HT1080 (cell line): ENCODE data around the gene MPP1. TPM values are rescaled to one million over a fixed set of nuclear protein-coding genes. Genes with fewer than 3 reads are reported as not detected.
"Not testable (repeated sequence)": the region's sequence is repeated elsewhere in the genome, so short reads cannot be mapped to it uniquely, and the experiment has no call there.

ENCODE experiments used
- DNase-seq: peaks from one replicate; pipeline ENCODE4 v3.0.0-alpha.2; 2015; ENCODE audit warnings: low read depth
- polyA plus RNA-seq, 2 experiments: library from polyadenylated mRNA; depleted of rRNA; stranded (reverse); fragments of >200 nt; gene quantifications; 2 replicates each; pipeline ENCODE4 v1.2.3, GENCODE V29; 2015
- total RNA-seq: library from RNA; depleted of rRNA; stranded (reverse); fragments of >200 nt; shearing (Covaris generic); gene quantifications from 2 replicates; pipeline ENCODE4 v1.2.3, GENCODE V29; 2014; rRNA removed

Gene MPP1
- total RNA-seq, result 17.4 and 21.6 TPM in 2 replicates
- 17.3 and 18.3 TPM in 2 replicates for polyA plus RNA-seq (2015; cell fraction: cytosol; rRNA removed)
- 30.3 and 35.9 TPM in 2 replicates for polyA plus RNA-seq (2015; cell fraction: nucleus; rRNA removed)

- peak; percentile 74 for DNase-seq
These were observed at the start of gene MPP1 for GRCh38 chrX:154804957-154805695. Gene MPP1 (minus strand): TSS chrX:154805485. CDS start chrX:154805373, 112 bp downstream.

DNA sequence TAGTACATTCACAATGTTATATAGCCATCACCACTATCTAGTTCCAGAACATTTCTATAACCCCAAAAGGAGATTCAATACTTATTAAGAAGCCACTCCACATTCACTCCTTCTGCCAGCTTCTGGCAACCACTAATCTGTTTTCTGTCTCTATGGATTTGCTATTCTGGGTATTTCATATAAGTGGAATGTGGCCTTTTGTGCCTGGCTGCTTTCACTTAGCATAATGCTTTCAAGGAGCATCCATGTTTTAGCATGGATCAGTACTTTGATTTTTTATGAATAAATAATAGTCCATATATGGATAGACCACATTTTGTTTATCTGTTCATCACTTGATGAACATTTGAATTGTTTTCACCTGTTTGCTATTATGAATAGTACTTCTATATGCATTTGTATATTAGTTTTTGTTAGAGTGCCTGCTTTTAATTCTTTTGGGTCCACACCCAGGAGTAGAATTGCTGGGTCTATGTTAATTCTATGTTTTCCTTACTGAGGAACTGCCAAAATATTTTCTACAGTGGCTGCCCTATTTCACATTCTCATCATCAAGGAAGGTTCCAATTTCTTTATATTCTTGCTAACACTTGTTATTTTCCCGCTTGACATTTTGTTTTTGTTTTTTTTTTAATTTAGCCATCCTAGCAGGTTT, 45.8 kb upstream of the MPP1 start:
- no peak for DNase-seq

DNA sequence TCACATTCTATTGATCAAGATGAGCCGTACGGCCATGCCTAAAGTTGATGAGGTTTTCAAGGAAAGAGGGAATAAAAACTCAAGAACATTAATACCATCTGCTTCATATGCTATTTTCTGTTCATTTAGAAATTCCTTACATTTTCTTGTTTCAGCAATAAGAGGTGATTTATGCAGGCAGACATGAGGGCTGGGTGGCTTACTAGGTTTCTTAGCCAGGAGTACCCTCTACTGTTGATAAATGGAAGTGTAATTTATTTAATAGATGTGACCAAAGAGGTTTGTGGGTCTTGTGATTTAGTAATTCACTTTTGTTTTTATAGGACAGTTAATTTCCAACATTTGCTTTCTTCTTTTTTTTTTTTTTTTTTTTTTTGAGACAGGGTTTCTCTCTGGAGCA, 35.6 kb upstream of the MPP1 start:
- DNase-seq, result peak; percentile 43

DNA sequence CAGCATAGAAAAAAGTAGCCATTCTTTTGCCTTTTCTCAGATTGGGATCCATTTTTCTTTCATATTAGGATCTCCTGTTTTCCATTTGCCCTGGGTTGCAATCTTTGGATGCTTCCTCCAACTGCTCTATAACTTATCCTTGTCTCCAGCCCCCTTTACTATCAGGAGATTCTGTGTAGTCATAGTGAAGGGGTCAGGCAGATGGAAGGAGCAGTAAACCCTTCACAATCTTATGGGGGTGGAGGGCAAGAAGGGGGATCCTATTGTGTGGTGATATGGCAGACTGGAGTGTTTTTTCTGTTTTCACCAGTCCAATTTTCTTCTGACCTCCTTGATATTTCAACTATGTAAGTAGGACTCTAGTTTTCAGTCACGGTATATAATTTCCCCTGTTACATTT, 30.9 kb upstream of the MPP1 start:
- no peak for DNase-seq

DNA sequence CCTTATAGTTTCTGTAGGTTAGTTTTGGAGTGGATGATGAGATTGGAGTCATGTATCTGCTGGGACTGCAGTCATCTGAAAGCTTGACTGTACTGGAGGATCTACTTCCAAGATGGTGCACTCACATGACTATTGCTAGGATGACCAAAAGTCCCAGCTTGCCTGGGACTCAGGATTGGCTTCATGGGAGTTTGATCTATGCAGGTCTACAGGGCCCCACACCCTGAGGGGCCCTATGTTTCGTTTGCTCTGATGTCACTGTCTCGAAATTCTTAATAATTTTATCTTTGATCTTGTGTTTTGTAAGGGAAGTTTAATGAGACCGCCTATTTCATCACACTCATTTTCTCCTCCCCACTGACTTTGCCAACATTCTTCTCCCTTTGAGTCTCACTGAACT, 29.3 kb upstream of the MPP1 start, which contains the start of gene SMIM9:
Gene SMIM9 (minus strand): TSS at position 101 of the 400 bp plus-strand sequence. CDS start 3,806 bp downstream, outside the sequence.
- no peak for DNase-seq

DNA sequence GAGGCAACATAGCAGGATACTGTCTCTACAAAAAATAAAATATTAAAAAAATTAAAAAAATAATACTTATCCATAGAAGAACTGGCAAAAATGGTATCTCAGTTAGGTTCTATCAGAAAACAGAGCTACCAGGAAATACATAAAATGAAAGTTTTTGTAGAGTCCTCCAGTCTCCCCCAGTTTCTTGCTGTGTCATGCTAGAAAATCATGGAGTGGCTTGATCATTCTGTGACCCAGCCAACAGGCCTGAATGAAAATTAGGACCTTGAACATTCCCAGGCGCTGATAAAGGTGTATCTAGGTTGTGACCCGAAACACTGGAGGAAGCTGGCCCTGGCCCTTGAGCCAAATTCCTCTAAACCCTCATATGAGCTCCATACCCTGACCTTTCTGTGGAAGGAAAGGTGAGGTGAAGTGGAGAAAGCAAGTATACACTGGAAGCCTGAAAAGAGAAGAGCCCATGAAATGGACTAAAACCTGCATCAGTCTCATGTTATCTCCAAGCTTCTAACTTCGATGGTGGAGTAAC, 28.5 kb upstream of the MPP1 start:
- no peak for DNase-seq

- DNase-seq, result no peak
These were observed 24.7 kb upstream of the MPP1 start for GRCh38 chrX:154829926-154830442.

DNA sequence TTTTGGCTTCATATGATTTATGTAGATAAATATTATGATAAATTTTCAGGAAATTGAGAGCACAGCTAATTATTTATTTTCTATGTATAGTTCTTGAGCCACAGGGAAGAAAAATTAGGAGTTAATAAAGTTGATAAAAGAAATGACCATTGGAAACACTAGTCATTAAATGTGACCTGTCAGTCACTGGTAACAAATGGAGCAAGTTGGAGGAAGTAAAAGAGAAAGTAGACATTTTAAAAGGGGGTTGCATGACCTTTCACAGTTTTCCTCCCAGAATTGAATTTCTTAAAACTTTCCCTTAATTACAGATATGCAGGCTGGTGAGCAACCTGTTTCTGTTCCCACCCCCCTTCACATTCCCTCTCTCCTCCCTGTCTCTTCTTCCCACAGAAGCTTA, 23.8 kb upstream of the MPP1 start:
- no peak for DNase-seq

DNA sequence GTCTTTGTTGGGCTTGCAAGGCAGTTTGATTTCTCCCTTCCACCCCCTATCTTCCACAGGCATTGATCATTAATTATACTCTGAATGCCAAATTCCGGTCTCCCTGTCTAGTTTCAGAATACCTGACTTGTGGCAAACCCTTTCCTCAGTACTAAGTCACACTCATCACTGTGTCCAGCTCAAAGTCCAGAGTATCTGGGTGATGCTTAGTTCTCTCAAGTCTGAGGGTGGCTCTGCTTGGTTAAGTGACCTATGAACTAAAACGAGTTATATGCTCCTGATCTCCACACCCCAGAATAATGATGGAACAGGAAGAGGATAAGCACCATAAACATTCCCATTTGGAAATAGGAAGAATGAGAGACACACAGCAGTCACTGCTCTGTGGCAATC, 22.7 kb upstream of the MPP1 start:
- DNase-seq, result no peak

GRCh38 chrX:154827194-154828015, 22.1 kb upstream of the MPP1 start:
- DNase-seq, result no peak

DNA sequence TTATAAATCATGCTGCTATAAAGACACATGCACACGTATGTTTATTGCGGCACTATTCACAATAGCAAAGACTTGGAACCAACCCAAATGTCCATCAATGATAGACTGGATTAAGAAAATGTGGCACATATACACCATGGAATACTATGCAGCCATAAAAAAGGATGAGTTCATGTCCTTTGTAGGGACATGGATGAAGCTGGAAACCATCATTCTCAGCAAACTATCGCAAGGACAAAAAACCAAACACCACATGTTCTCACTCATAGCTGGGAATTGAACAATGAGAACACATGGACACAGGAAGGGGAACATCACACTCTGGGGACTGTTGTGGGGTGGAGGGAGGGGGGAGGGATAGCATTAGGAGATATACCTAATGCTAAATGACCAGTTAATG, 20.3 kb upstream of the MPP1 start:
- not testable (repeated sequence) for DNase-seq

DNA sequence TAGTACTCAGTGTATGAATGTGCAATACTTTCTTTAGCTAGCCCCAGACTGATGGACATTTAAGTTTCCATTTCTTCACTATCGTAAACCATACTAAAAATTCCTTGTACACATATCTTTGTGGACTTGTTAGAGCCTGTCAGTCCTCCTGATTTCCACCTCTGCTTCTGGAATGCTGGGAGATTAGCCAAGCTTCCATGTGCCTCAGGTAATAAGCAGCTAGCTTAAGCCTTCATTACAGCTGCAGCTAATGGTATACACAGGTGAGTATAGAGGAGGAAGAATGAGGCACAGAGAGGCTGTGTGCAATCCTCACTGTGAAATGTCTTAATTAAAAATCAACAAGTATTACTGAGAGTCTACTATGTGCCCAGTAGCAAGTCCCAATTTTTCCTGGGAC, 19.4 kb upstream of the MPP1 start:
- DNase-seq, result no peak

- no peak for DNase-seq
These were observed 16.7 kb upstream of the MPP1 start for GRCh38 chrX:154822029-154822428.

DNA sequence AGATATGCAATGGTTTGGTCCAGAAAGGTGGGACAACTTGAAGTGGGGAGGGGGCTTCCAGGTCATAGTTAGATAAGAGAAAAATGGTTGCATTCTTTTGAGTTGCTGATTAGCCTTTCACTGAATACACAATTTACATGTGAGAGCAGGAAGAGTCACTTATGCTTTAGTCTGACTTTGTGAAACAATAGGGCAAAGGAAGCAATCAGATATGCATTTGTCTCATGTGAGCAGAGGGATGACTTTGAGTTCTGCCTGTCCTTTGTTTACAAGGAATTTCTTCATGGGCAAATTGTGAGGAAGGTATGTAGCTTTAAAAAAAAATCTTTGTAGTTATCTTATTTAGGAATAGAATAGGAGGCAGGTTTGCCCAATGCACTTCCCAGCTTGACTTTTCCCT, 16.2 kb upstream of the MPP1 start:
- DNase-seq, result no peak

DNA sequence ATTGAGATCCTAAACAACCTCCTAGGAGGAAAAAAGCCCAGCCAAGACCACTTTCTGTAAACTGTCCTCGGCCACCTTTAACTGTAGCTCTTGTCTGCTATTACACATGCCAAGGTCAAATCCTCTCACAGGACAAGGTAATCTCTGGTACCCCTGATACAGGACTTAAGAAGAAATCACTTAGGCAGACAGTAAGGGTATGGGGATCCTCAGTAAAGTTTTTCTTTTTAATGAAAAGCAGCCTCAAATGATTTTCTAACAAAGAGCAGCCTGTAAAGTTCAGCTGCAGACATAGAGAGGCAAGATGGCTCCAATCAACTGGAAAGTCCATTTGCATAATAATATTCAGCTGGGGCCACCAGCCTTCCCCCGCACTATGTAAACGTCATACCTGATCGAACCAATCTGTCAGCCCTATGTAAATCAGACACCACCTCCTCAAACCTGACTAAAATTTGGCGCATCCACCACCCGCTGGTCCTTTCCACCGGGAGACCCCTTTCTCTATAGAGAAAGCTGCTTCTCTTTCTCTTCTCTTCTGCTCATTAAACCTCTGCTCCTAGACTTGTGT, 14.6 kb upstream of the MPP1 start:
- DNase-seq, result no peak

GRCh38 chrX:154818916-154819770, 13.9 kb upstream of the MPP1 start:
- DNase-seq, result no peak

GRCh38 chrX:154817048-154817618, 11.8 kb upstream of the MPP1 start:
- not testable (repeated sequence) for DNase-seq

GRCh38 chrX:154816326-154816898, 11.1 kb upstream of the MPP1 start:
- DNase-seq, result not testable (repeated sequence)

DNA sequence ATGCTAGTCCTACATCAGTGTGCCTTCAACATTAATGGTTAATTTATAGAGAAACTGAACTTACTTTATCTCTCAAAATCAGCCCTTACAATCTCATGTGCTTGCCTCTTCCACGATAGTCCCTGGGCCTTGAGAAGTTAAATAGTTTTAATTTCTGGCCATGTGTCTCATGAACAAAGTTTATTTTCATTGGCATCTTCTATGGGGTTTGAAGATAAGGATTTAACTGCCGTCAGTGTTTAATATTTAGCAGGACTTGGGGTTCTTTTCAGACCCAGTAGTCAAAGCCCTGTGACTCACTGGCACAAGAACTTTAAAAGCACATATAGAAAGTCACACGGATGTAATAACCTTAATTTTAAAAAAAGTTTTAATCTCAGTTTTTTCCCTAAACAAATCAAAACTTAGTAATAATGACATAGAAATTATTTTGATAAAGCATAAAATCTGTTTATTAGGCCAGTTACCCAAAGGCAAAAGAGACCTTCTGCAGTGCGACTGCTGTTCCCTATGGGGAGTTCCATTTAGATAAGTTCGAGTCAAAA, 10.1 kb upstream of the MPP1 start:
- DNase-seq, result no peak
